HUES48 (cell line): ENCODE measurements around the gene ERICH6B.
A peak's percentile ranks its signal among the peaks of the same experiment; 100 is the strongest.

Experiments
- H3K27ac ChIP-seq: one replicate; pipeline ENCODE4 v1.7.0; 2013; ENCODE audit warnings: low read depth, low read length, inconsistent platforms
- H3K27me3 ChIP-seq: 2 replicates; pipeline ENCODE4 v1.6.1; 2013; ENCODE audit warnings: mild to moderate bottlenecking, low read length; ENCODE audit not compliant: control insufficient read depth, insufficient read depth
- H3K36me3 ChIP-seq: 2 replicates; pipeline ENCODE4 v1.6.1; 2013; ENCODE audit warnings: low read length; ENCODE audit not compliant: control insufficient read depth, insufficient read depth
- H3K4me1 ChIP-seq: 2 replicates; pipeline ENCODE4 v1.6.1; 2013; ENCODE audit warnings: mild to moderate bottlenecking, low read length; ENCODE audit not compliant: control insufficient read depth, insufficient read depth
- H3K4me3 ChIP-seq: 2 replicates; pipeline ENCODE4 v1.5.1; 2013; ENCODE audit warnings: mild to moderate bottlenecking, low read depth, low read length
- H3K9ac ChIP-seq: 2 replicates; pipeline ENCODE4 v1.6.1; 2013; ENCODE audit warnings: mild to moderate bottlenecking, low read depth, low read length, moderate library complexity
- H3K9me3 ChIP-seq: 2 replicates; pipeline ENCODE4 v1.6.1; 2013; ENCODE audit warnings: low read length; ENCODE audit not compliant: control insufficient read depth, insufficient read depth

ERICH6B gene

GRCh38 chr13:45629940-45630339, 14.4 kb upstream of the ERICH6B start:
- Histone ChIP-seq H3K27ac (no peak overlapping the region), H3K9me3 (no peaks in the 10 kb centered on the region), H3K36me3 (no peaks in the 10 kb centered on the region), H3K9ac (no peak overlapping the region), H3K4me3 (no peak overlapping the region), H3K27me3 (no peaks in the 10 kb centered on the region), H3K4me1 (peaks cover 29% of the 10 kb centered on the region)

DNA sequence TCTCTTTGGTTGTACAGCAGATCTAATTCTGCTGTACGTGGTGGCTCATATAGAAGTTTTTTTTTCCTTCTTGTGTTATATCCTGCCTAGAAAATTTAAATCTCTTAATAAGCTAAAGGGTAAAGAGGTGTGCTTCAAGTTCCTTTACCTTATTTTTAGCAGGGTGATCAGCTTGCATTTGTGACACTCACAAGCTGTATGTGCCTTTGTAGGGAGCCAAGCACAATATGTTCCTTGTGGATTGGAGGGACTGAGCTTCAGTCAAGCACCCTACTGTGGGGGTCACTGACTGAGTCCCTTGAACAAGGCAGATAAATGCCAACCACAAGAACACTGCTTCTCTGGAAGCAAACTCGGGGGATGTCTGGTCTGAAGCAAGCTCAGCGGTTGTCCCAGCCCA, 12.6 kb upstream of the ERICH6B start:
- Histone ChIP-seq H3K27me3 (no peaks in the 10 kb centered on the region), H3K4me3 (no peak overlapping the region), H3K9ac (no peak overlapping the region), H3K9me3 (no peaks in the 10 kb centered on the region), H3K27ac (no peak overlapping the region), H3K36me3 (no peaks in the 10 kb centered on the region), H3K4me1 (peaks cover 29% of the 10 kb centered on the region)

GRCh38 chr13:45627656-45628055, 12.1 kb upstream of the ERICH6B start:
- Histone ChIP-seq H3K4me1 (peaks cover 29% of the 10 kb centered on the region), H3K27ac (no peak overlapping the region), H3K9me3 (no peaks in the 10 kb centered on the region), H3K36me3 (no peaks in the 10 kb centered on the region), H3K9ac (no peak overlapping the region), H3K27me3 (no peaks in the 10 kb centered on the region), H3K4me3 (no peak overlapping the region)

- Histone ChIP-seq H3K4me3 (0 out of 2 replicates have a peak overlapping the region, but pooled peaks have one; percentile 21), H3K36me3 (no peaks in the 10 kb centered on the region), H3K27ac (peak overlapping the region; percentile 85), H3K9ac (no peak overlapping the region), H3K27me3 (no peaks in the 10 kb centered on the region), H3K9me3 (no peaks in the 10 kb centered on the region), H3K4me1 (peaks cover 34% of the 10 kb centered on the region)
These were observed 11.3 kb upstream of the ERICH6B start for GRCh38 chr13:45626731-45627374.

DNA sequence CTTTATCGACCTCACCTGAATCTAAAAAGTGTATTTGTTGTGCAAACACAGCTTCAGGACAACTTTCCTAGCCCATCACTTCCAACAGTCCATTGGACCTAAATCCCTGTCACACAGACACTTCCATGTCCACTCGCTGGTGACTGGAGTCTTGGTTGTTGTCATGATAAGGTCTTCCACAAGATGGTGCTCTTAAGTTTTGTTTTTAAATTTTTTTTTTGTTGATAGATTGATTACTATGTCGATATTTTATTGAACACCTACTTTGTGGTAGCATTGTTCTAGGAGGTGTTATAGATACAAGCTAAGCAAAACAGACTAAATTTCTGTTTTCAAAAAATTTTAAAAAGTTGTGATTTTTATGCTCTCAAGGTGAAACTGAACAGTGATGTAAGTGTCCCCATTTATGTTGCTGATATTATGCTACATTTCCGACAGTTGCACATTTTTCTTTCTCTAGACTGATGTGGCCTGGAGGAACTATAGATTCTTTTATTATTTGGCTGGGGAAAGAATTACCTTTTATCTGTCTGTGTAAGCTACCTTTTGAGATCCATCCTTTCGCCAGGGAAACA, 8.1 kb upstream of the ERICH6B start:
- no peaks in the 10 kb centered on the region for H3K9me3 ChIP-seq
- no peak overlapping the region for H3K4me3 ChIP-seq
- H3K9ac ChIP-seq, result no peak overlapping the region
- no peaks in the 10 kb centered on the region for H3K36me3 ChIP-seq
- H3K4me1 ChIP-seq, result peaks cover 35% of the 10 kb centered on the region
- H3K27ac ChIP-seq, result no peak overlapping the region
- no peaks in the 10 kb centered on the region for H3K27me3 ChIP-seq

DNA sequence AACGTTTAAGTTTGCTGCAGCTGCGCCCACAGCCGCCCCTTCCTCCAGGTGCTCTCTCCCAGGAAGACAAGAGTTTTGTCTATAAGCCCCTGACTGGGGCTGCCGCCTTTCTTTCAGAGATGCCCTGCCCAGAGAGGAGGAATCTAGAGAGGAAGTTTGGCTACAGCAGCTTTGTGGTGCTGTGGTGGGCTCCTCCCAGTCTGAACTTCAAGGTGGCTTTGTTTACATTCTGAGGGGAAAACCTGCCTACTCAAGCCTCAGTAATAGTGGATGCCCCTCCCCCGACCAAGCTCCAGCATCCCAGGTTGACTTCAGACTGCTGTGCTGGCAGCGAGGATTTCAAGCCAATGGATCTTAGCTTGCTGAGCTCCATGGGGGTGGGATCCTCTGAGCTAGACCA, 6.4 kb upstream of the ERICH6B start:
- Histone ChIP-seq H3K4me3 (no peak overlapping the region), H3K9me3 (no peaks in the 10 kb centered on the region), H3K36me3 (no peaks in the 10 kb centered on the region), H3K4me1 (peaks cover 18% of the 10 kb centered on the region), H3K27me3 (no peaks in the 10 kb centered on the region; the same call in 1 of the 2 replicates), H3K9ac (no peak overlapping the region), H3K27ac (no peak overlapping the region)

- no peak overlapping the region for H3K9ac ChIP-seq
- H3K36me3 ChIP-seq, result no peaks in the 10 kb centered on the region
- no peak overlapping the region for H3K27ac ChIP-seq
- no peaks in the 10 kb centered on the region for H3K27me3 ChIP-seq
- peaks cover 6% of the 10 kb centered on the region for H3K4me1 ChIP-seq
- no peak overlapping the region for H3K4me3 ChIP-seq
- H3K9me3 ChIP-seq, result no peaks in the 10 kb centered on the region
These were observed 7.6 kb downstream of the ERICH6B start for GRCh38 chr13:45607931-45608330.

GRCh38 chr13:45604892-45605291, 10.6 kb downstream of the ERICH6B start:
- Histone ChIP-seq H3K4me1 (no peaks in the 10 kb centered on the region), H3K4me3 (no peak overlapping the region), H3K27ac (no peak overlapping the region), H3K9ac (no peak overlapping the region), H3K27me3 (no peaks in the 10 kb centered on the region), H3K9me3 (no peaks in the 10 kb centered on the region), H3K36me3 (no peaks in the 10 kb centered on the region)

DNA sequence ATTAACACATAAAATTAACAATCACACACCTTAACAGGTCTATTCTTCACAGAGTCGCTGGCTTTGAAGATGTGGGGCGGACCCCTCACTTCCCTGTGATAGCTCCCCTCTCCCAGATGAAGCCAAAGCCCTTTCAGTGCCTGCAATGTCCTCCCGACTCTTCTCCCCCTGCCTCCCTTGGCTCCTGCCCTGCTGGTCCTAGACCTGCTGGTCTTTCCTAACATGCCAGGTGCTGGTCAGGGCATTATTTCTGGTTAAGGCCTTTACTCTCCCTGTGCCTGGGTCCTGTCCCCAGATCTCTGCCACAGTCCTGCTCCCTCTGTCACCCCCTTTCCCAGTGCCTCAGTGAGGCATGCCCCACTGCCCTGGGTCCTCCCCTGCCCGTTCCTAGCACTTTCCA, 12.2 kb downstream of the ERICH6B start:
- no peaks in the 10 kb centered on the region for H3K4me1 ChIP-seq
- H3K9ac ChIP-seq, result no peak overlapping the region
- H3K27ac ChIP-seq, result no peak overlapping the region
- H3K9me3 ChIP-seq, result no peaks in the 10 kb centered on the region
- no peak overlapping the region for H3K4me3 ChIP-seq
- no peaks in the 10 kb centered on the region for H3K36me3 ChIP-seq
- no peaks in the 10 kb centered on the region for H3K27me3 ChIP-seq

- Histone ChIP-seq H3K4me3 (no peak overlapping the region), H3K36me3 (no peaks in the 10 kb centered on the region), H3K9ac (no peak overlapping the region), H3K4me1 (no peaks in the 10 kb centered on the region), H3K27me3 (no peaks in the 10 kb centered on the region), H3K27ac (no peak overlapping the region), H3K9me3 (no peaks in the 10 kb centered on the region)
These were observed 13.1 kb downstream of the ERICH6B start for GRCh38 chr13:45602183-45603170.

DNA sequence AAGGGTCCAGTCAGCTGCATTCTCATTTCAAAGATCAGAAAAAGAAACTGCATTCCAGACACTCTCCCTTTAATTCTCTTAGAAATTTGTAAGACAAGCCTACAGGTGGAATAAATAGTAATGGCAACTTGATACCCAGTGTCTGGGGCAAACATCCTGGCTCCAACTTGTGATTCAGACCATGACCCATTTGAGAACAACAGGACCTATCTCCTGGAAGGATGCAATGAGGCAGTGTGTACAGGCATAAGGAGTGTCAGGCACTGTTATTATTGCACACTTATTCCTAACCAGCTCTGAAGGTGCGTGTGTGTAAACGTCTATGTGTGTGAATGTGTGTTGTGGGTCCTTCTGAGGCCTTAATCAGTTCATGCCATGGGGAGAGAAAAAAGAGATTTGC, 13.9 kb downstream of the ERICH6B start:
- Histone ChIP-seq H3K4me1 (no peaks in the 10 kb centered on the region), H3K4me3 (no peak overlapping the region), H3K36me3 (no peaks in the 10 kb centered on the region), H3K9me3 (no peaks in the 10 kb centered on the region), H3K9ac (no peak overlapping the region), H3K27ac (no peak overlapping the region), H3K27me3 (no peaks in the 10 kb centered on the region)
